ENCODE results near the gene PIAS1.
"Not testable (repeated sequence)": the region's sequence is repeated elsewhere in the genome, so short reads cannot be mapped to it uniquely, and the experiment has no call there.

The PIAS1 gene

GRCh38 chr15:68234060-68234459 is 179.9 kb downstream of the PIAS1 start:
- no peak for DNase-seq (ENCODE audit: low read depth in 2 of 2)

DNA sequence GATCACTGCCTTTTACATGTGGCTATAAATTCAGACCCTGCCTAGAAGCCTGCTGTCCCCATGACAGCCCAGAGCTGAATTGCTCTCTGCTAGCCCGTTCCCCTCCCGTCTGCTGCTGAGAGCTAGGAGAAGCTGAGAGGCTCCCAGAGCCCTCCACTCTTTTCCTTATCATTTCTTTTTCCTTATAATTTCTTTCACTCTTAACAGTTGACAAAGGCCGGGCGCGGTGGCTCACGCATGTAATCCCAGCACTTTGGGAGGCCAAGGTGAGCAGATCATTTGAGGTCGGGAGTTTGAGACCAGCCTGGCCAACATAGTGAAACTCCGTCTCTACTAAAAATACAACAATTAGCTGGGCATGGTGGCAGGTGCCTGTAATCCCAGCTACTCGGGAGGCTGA is 180.4 kb downstream of the PIAS1 start:
- not testable (repeated sequence) for DNase-seq (ENCODE audit: low read depth in 2 of 2)

DNA sequence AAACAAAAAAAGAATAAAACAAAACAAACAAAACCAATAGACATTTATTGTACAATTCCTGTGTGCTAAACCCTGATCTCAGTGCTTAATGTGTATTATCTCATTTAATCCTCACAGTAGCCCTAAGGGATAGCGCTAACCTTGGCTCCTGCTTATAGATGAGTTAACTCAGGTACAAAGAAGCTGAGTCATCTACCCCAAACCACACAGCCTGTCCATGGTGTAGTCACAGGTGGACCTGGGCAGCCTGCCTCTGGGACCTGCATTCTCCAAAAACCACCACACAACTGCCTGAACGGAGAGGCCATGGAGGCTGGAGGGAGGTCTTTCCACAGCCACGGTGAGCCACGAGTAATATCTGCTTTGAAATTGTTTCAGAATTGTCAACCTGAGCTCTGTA is 180.9 kb downstream of the PIAS1 start:
- DNase-seq (ENCODE audit: low read depth in 2 of 2): no peak

- DNase-seq (ENCODE audit: low read depth in 2 of 2): no peak
These were observed 184.9 kb downstream of the PIAS1 start for GRCh38 chr15:68239025-68239424.

- no peak for DNase-seq (ENCODE audit: low read depth in 2 of 2)
These were observed 187.2 kb downstream of the PIAS1 start for GRCh38 chr15:68241088-68241935.
